Caki2 (cell line): ENCODE results near the gene CD47. TPM values are rescaled to one million over a fixed set of nuclear protein-coding genes. Genes with fewer than 3 reads are reported as not detected.

Experiments
- DNase-seq: peaks from one replicate; pipeline ENCODE4 v3.0.0-alpha.2; 2015; ENCODE audit warnings: low read depth
- in situ Hi-C: cut with HindIII; loops from 2 replicates; pipeline ENCODE4 v1.10.0; 2016; ENCODE audit warnings: low sequenced_read_pairs, low pct_unique_long_range_greater_than_20kb, mixed read lengths
- total RNA-seq: library from RNA; depleted of rRNA; stranded (reverse); fragments of >200 nt; shearing (Covaris generic); gene quantifications from 2 replicates; pipeline ENCODE4 v1.2.3, GENCODE V29; 2014; ENCODE audit warnings: low replicate concordance

Gene CD47
- total RNA-seq, 1 experiment from 2014 or later, result 62.4 TPM

DNA sequence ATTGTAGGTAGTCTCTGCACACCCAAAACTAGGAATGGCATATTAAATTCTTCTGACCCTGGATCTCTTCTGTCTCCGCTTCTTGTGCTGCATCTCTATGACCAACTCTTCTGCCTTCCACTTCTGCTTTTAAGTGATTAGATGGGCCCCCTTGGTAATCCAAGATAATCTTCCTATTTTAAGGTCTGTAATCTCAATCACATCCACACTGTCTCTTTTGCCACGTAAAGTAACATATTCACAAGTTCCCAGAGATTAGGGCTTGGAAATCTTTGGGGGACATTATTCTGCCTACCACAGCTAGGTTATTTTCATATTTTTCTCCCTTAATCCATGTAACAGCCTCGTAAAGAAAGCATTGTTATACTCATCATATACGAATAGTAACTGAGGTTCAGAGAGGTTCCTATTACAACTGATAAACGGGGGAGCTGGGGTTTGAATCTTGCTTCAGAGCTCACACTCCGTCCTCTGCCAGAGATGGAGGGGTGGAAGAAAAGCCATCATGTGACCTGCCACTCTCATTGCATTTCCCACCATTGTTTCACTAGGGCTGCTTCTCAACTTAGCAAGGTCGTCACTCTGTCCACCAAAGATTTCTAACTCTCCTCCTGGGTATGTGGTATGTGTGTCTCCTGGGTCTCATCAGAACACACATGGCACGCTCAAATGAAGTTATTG, 6.6 kb upstream of the CD47 start:
- in situ Hi-C loops, result no loop called here
- no peak for DNase-seq

DNA sequence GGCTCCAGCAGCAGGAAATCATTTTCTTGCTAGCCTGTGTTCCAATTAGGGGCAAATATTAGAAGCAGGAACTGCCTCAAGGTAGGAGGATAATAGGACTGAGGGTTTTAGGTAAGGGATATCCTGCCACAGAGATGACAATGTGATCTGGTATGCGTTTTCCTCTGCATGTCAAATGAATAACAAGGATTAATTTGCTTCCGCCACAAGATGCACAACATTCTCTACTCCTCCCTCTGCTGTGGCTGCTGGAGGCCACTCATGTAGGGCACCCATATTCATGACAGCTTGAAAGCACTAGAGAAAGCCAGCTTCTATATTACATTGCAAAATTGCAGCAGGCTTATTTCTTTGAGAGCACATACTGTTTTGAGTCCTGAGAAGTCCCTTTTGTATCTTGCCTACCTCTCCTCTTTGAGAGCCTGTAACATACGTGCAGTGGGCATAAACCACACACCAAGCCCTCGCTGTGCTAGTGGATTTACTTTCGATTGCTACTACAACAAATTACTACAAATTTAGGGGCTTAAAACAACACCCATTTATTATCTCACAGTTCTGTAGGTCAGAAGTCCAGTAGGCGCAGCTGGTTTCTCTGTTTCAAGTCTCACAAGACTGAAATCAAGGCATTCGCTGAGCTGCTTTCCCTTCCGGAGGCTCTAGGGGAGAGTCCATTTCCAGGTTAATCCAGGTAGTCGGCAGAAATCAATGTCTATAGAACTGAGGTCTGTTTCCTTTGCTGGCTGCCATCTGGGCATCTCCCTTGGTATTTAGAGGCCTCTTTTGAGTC, 5.9 kb upstream of the CD47 start:
- in situ Hi-C loops, result no loop called here
- DNase-seq, result no peak

DNA sequence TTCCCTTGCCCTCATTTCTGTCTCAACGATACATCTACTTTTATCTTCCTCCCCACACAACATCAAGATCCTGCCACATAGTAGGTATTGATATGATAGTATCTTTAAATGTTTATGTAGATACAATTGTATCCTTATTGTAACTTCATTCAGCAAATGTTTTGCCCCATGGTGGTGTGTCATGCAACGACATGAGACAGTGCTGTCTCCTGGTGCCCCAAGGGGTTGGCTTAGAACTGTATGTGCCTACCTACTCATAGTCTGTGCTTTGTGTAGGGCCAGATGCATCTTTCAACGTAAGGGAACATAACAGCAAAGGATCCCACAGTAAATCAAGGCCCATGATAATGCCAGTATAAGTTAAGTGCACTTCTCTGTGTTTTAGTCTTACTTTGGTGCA, 2.8 kb upstream of the CD47 start:
- in situ Hi-C loops, result no loop called here
- DNase-seq, result no peak

DNA sequence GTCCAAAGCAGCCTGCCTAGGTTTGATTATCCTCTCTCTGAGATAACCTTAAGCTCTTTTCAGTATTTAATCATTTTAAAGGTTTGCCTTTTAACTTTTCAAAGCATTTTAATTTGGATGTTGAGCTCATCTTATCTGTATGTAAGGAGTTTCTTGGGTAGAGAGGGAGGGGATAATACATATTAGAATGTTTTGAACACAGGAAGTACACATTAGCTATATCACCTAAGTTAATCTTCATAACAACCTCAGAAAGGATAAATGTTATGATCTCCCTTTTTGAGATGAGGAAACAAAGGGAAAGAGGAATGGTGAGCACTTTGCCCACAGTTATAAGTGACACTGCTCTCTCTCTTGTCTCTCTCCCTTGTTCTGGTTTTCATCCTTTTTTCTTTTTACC, 2.2 kb upstream of the CD47 start:
- DNase-seq, result no peak
- in situ Hi-C loops, result no loop called here

DNA sequence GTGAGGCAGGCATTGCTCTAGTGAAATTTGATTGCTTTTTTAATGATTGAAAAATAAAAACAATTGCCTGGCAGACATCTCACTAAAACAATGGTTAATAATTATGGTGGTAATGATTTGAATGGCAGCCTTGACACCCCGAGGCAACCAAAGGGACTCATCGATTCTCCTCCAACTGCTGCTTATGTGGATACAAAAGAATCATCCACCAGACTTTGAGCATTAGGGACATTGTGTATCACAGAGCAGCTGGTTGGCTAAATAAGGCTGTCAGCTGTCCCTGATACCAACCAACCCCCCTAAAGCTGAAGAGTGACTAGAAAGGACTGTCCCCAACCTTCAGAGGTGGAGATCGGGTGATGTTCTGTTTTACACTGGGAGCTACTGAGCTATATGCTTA, 1.7 kb upstream of the CD47 start:
- DNase-seq, result no peak
- in situ Hi-C loops, result no loop called here

DNA sequence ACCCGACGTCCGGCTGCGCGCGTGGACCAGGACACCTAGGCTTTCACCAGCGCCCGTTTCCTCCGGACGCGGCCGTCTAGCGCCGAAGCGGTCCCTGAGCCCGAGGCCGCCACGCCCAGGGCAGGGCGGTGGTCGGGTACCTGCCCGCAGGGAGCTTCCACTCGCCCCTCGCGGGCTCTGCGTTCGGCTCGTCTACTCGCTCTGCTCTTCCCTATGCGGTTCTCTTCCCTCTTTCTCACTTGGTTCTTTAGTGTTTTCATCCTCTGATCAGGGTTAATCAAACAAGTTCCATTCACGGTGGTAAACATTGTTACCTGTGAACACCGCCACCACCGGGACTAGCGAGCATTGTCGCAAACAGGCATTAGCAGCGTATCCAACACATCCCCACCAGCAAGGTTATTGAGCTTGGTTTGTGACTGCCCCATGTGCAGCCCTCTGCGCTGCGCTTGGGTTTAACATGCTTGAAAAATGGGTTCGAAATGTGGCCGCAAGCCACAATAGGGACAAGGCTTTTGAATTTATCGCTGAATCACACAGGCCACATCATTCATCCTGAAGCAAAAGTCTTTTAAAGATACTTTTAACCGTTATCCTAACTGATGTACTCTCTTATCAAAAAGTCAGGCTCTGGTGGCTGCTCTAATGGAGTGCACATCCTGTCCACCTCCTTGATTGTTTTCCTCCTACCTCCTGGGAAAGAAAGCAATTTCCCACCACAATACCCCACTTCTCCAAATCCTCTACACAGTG, 843 bp upstream of the CD47 start:
- DNase-seq, result peak; percentile 2
- in situ Hi-C loops, result no loop called here

DNA sequence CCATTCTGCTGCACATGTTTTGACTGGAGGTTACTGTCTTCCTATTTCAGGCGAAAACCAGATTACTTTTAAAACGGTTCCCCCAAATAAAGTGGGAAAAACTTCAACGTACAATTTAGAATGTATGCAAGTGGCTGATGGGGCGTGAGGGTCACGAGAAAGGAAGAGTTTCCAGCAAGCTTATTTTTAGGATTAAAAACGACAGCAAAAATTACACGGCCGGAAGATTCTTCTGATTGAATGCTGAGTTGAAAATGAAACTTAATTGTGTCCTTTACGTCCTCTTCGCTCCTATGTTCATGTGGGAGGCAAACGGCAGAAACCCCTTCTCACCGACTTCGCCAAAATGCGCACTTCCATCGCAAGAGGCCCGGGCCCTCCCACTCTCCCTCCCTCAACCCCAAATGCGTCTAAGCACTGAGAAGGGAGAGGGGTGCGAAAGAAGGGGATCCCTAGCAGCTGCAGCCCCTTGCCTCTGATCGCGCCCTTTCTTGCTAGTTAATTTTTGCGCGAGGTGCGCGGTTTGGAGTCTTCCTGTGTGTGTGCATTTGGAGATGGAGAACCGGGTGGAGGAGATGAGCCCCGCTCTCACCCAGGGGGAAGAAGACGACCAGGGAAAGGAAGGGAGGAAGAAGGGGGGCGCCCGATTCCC, 656 bp downstream of the CD47 start:
- peak; percentile 3 for DNase-seq
- in situ Hi-C loops, result no loop called here

DNA sequence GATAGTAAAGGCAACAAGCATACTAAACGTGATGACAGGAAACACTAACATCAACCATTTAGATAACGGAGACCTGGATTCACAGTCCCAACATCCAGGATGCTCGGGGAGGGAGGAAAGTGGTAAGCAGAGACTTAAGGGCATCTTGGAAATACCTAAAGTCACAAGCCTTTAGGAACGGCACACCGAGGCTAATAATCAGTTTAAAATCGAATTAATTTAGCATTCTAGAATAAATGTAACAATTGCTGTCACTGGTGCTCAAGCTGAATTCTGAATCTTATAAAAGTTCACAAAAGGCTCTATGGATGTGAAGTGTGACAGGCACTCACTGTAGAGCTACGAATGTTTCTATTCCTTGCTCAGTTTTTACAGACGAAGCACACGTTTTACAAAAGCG, 1.3 kb downstream of the CD47 start:
- in situ Hi-C loops, result no loop called here
- peak; percentile 5 for DNase-seq

DNA sequence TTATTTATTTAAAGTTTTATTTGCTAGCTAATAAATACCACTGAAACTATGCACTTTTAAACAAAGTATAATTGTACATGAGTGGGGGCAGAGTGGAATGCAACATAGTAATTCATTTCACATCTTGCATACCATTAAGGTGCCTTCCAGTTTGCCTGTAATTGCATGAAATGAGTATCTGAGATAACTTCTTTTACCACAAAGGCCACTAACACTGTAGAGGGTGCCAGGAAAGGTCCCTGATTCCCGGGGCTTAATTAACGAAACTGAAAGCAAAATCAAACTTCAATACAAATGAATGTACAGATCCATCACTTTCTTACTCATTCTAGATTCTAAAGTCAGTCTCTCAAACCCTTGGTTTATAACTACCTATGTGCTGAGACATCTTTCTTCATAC, 2.1 kb downstream of the CD47 start:
- in situ Hi-C loops, result no loop called here
- DNase-seq, result no peak

DNA sequence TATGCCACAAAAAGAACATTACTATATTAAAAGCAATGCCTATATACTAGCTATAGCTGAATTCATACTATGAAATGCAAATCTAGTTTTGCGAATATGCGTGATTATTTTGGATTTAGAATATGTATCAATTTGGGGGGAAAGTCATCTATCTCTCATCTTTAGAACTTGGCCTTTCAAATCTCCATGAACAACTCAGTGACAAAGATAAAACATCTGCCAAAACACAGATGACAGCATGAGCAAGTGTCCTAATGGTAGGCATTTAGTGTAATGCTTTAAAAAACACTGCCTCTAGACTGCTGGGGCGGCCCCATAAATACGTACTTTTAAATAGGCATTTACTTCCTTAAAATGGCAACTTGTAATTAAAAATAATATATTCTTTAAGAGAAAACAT, 2.7 kb downstream of the CD47 start:
- DNase-seq, result no peak
- in situ Hi-C loops, result no loop called here

DNA sequence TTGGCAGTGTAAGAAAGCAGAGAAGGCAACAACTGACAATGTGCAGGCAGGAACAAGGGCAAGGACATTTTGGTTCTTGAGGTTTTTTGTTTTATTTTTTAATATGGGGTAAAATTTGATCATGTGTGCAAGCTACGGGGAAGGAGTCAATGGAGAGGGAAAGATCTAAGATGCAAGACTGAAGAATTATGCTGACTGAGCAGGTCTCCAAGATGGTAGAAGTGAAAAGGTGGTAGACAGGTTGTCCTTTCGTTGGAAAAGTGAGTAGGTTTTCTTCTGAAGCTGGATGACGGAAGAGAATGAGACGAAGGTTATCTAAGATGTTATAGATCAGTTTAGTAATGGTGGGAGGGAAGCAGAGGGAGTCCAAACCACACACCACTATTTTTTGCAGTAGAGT, 4.2 kb downstream of the CD47 start:
- in situ Hi-C loops, result no loop called here
- no peak for DNase-seq

DNA sequence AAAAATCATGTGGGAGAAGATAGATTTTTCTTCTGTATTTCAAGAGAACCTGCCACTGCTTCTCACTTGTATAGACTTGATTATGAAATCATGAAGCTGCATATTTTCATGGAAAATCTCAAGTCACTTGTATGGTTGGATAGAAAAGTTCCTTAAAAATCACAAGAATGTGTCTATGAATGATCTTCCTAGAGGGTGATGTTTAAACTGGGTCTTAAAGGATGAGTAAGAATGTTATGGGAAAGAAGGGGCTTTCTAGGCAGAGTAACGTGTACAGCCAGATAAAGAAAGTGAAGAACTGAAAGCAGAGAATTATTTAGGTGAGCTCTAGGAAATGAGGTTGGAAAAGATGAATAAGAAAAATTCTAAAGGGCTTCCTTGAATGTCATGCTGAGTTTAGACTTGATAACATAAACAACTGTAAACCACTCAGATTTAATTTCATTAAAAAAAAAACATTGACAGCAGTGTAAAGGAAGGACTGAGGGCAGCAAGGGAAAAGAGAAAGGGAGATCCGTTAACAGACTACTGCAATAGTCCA, 5.0 kb downstream of the CD47 start:
- DNase-seq, result no peak
- in situ Hi-C loops, result no loop called here

DNA sequence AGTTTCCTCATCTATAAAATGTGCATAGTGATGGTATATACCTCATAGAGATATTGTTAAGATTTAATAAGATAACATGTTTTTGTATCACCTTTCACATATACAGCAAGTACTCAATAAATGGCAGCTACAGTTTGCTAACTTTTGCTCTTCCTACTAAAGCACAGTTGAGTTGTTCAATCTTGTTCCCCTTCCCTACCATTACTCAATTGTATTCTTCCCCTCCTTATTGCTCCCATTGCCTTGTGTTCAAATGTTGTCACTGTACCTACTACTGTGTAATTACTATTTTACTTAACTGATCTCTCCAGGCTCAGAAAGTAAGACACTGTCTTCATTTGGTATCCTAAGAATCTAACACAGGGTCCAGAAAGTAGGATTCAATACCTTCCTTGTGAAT, 5.5 kb downstream of the CD47 start:
- DNase-seq, result no peak
- in situ Hi-C loops, result no loop called here

DNA sequence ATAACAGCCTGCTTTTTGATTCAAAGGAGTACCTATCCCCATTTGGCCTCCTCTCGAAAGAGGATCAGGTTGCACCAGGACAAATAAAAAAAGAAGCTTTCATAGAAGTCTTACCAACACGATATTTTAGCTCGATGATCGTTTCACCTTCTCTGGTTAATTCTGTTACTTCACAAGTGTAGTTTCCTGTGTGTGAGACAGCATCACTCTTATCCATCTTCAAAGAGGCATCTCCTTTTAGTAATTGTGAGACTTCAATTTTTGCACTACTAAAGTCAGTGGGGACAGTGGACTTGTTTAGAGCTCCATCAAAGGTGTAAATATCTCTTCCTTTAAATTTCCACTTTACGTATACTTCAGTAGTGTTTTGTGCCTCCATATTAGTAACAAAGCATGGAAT, 11.0 kb downstream of the CD47 start:
- DNase-seq, result no peak
- in situ Hi-C loops, result no loop called here

DNA sequence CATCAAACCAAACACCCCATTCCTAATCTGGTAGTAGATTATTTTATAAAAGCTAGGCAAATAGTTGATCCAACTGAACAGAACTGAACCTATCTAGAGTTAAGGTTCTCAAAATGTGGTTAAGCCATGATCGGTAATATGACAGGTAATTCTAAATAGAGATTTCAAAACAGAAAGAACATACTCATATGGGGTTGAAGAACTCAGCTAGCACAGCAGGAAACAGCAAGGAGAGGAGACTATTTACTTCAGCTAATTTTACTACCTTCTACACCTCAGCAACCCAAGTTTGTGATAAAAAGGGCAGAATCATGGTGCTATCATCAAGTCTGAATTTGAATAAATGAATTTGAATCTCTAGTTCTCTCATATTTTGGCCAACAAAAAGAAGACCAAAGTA, 11.8 kb downstream of the CD47 start:
- in situ Hi-C loops, result no loop called here
- no peak for DNase-seq

DNA sequence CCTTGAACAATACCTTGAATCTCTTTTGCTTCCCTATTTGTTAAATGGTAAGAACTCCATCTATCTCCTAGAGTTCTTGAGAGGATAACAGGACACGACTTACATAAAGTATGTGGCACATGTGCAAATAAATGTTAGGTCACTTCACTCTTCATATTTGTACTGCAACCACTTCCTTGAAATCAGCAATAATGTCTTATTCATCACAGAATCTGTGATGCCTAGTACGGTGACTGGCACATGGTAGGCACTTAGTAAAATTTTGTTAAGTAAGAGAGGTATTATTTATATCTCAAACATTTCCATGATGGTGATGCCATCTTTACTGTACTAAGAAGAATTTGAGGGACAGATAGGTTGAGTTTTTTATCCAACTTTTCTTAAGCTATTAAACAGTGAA, 14.3 kb downstream of the CD47 start:
- DNase-seq, result no peak
- in situ Hi-C loops, result no loop called here

DNA sequence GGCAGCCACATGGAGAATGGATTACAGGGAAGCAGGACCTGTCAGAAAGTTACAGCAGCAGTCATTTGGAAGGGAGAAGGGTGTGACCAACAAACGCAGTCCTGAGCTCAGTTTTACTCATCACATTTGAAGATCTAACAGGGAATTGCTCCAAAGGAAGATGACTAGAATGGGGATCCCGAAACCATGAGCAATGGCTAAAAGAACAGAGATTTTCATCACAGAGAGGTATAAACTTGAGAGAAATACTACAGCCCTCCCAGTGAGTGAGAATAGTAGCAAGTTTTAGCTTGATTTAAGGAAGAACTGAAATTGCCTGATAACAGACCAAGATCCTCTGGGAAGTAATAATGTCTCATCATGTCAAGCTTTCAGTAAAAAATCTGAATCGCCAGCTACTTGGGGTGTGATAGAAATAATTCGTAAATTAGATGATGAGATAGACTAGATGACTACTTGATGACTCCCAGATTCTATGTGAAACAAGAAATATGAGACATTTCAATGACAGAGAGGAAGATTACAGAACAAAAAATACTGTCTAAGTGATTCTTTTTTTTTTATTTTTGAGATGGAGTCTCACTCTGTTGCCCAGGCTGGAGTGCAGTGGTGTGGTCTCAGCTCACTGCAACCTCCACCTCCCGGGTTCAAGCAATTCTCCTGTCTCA, 16.9 kb downstream of the CD47 start:
- in situ Hi-C loops, result no loop called here
- no peak for DNase-seq

DNA sequence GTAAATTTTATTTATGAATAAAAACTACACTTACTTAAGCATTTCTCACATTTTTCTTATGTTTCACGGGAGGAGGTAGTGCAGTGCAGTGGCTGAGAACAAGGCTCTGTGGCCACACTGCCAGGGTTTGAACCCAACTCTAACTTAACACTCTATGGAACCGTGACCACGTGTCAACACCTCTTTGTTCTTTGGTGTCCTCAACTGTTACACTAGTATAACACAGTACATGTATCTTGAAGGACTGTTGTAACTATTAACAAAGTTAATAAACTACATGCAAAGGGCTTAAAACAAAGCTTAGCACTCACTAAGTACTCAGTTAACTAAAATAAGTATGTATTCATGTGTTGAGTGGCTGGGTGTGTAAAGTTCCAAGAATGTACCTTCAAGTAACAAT, 19.5 kb downstream of the CD47 start:
- in situ Hi-C loops, result no loop called here

More for the DNA sequence above, 19.5 kb downstream of the CD47 start:
- DNase-seq, result no peak
